GM12878 (cell line): Measurements from ENCODE around the gene GDF11. TPM values are rescaled to one million over a fixed set of nuclear protein-coding genes. Genes with fewer than 3 reads are reported as not detected.

Source experiments
- ATAC-seq: fragments of 200-7000 bp; cut with Tn5 transposase; 3 replicates; pipeline ENCODE4 v1.9.1; 2020; ENCODE audit warnings: mild to moderate bottlenecking, moderate library complexity
- BruUV-seq: library from RNA; stranded (reverse); fragments of 400-500 nt; replicated peaks from 2 replicates; lab custom pipeline; 2021; lab: Mats Ljungman, UMichigan
- CTCF ChIA-PET: fragments of 300-600 bp; sonication (Branson Sonifier 250); formaldehyde crosslinking; extraction: SDS; loops from one replicate; lab custom pipeline; 2021; ENCODE audit warnings: inconsistent platforms; lab: Yijun Ruan, JAX
- POLR2A ChIA-PET: fragments of 350-600 bp; formaldehyde crosslinking; extraction: SDS; loops from one replicate; lab custom pipeline; 2021; ENCODE audit warnings: inconsistent platforms; lab: Charles Lee
- RAD21 ChIA-PET: fragments of 300-600 bp; sonication (Branson Sonifier 250); formaldehyde crosslinking; loops from one replicate; lab custom pipeline; 2023; ENCODE audit warnings: antibody characterized with exemption; ENCODE audit not compliant: unreplicated experiment; lab: Charles Lee
- SMC1A ChIA-PET: fragments of 300-600 bp; sonication (Branson Sonifier 250); formaldehyde crosslinking; loops from one replicate; lab custom pipeline; 2023; ENCODE audit not compliant: unreplicated experiment, uncharacterized antibody; lab: Charles Lee
- DNase-seq: peaks from one replicate; pipeline ENCODE4 v3.0.0-alpha.2; 2011; ENCODE audit warnings: low read depth, low spot score
- FAIRE-seq: peaks from 3 replicates; lab custom pipeline; 2011; peaks lifted over from hg19 to GRCh38; lab: Jason Lieb, UNC
- H2AFZ ChIP-seq: 2 replicates; pipeline ENCODE4 v1.6.0; 2011; ENCODE audit warnings: low read depth, low read length, control low read depth; ENCODE audit not compliant: control insufficient read depth
- H3K27ac ChIP-seq: 2 replicates; pipeline ENCODE4 v1.5.1; 2011; ENCODE audit warnings: control low read depth; ENCODE audit not compliant: control insufficient read depth, insufficient read depth
- H3K27me3 ChIP-seq, 2 experiments: replicated peaks in 1 of 2; 2 replicates each; pipeline versions ENCODE4 v1.6.0 to v1.6.1; 2011; ENCODE audit warnings: low read length in 1 of 2; ENCODE audit not compliant: control insufficient read depth in 2 of 2, insufficient read depth in 2 of 2
- H3K36me3 ChIP-seq, 2 experiments: 2 replicates each; pipeline ENCODE4 v1.5.1; 2011; ENCODE audit warnings: low read length in 1 of 2; ENCODE audit not compliant: control insufficient read depth in 2 of 2, insufficient read depth in 2 of 2
- H3K4me1 ChIP-seq: 2 replicates; pipeline ENCODE4 v1.6.1; 2011; ENCODE audit warnings: mild to moderate bottlenecking, low read length, moderate library complexity, mixed read lengths; ENCODE audit not compliant: control insufficient read depth, insufficient read depth
- H3K4me2 ChIP-seq: 2 replicates; pipeline ENCODE4 v1.6.0; 2011; ENCODE audit warnings: control low read depth; ENCODE audit not compliant: control insufficient read depth, insufficient read depth
- H3K4me3 ChIP-seq: fragments of 200-600 bp; sonication (generic); 2 replicates; pipeline ENCODE4 v1.5.1; 2016
- H3K79me2 ChIP-seq: 2 replicates; pipeline ENCODE4 v1.6.0; 2011; ENCODE audit warnings: low read length; ENCODE audit not compliant: control insufficient read depth, insufficient read depth
- H3K9ac ChIP-seq: 2 replicates; pipeline ENCODE4 v1.8.0; 2011; ENCODE audit warnings: low read length, control low read depth, mixed read lengths; ENCODE audit not compliant: control insufficient read depth, insufficient read depth
- H3K9me3 ChIP-seq: replicated peaks from 3 replicates; pipeline ENCODE4 v1.5.1; 2011; ENCODE audit warnings: mild to moderate bottlenecking, low read length; ENCODE audit not compliant: control insufficient read depth, insufficient read depth
- H4K20me1 ChIP-seq: 2 replicates; pipeline ENCODE4 v1.6.0; 2011; ENCODE audit not compliant: control insufficient read depth, insufficient read depth
- BACH1 ChIP-seq: fragments of 450-650 bp; IDR thresholded peaks from 2 replicates; pipeline ENCODE4 v1.6.1; 2017; ENCODE audit warnings: mild to moderate bottlenecking, borderline replicate concordance
- CHD4 ChIP-seq: fragments of 200-600 bp; sonication (generic); IDR thresholded peaks from 2 replicates; pipeline ENCODE4 v1.6.1; 2016; ENCODE audit warnings: mild to moderate bottlenecking
- POLR2A ChIP-seq: IDR thresholded peaks from 2 replicates; pipeline ENCODE4 v1.6.1; 2011; ENCODE audit warnings: low read depth, mild to moderate bottlenecking, low read length
- WGBS: methylation state at CpG from one replicate; pipeline ENCODE4 v1.1.6; 2016; ENCODE audit warnings: low lambda C conversion rate; ENCODE audit not compliant: insufficient replicate concordance, insufficient coverage; ENCODE audit errors: missing lambda C conversion rate; 5-methylcytosine and 5-hydroxymethylcytosine counted together
- in situ Hi-C: fragments of 300-500 bp; cut with MboI; formaldehyde crosslinking; loops from 9 replicates; pipeline ENCODE4 v1.14.3; 2018; ENCODE audit warnings: mixed read lengths
- intact Hi-C: fragments of 100-400 bp; cut with micrococcal nuclease; formaldehyde crosslinking; loops from one replicate; pipeline ENCODE4 v1.14.2; 2022; ENCODE audit not compliant: unreplicated experiment
- polyA plus RNA-seq, 11 experiments: library from polyadenylated mRNA; depleted of rRNA in 4 of 11; unstranded in 6 of 11; stranded (reverse) in 5 of 11; fragments of >200 nt; fragmentation: Nextera tagmentation in 4 of 11; fragmentation: Illumina TruSeq in 1 of 11; extraction: Ambion mirVana in 4 of 11; extraction: Trizol in 1 of 11; gene quantifications; 1 replicate in 1 of 11; 2 replicates in 10 of 11; pipeline versions ENCODE4 v1.2.1 to v1.2.3, GENCODE V29; 2011 to 2016; ENCODE audit warnings: inconsistent platforms in 2 of 11, missing spikeins in 2 of 11, low read depth in 1 of 11
- total RNA-seq, 4 experiments: library from RNA; depleted of rRNA in 3 of 4; stranded (reverse); fragments of >200 nt in 3 of 4; fragmentation: Illumina TruSeq in 1 of 4; extraction: Trizol in 1 of 4; gene quantifications; 2 replicates each; pipeline versions ENCODE4 v1.2.1 to v1.2.3, GENCODE V29; 2013 to 2021
- TF ChIP-seq, protein P1 (sequence below): fragments of 450-650 bp; IDR thresholded peaks from 2 replicates; pipeline ENCODE4 v1.6.1; 2014; ENCODE audit warnings: mild to moderate bottlenecking
- TF ChIP-seq, protein P2 (sequence below): fragments of 150-350 bp; IDR thresholded peaks from 2 replicates; pipeline ENCODE4 v1.6.1; 2016; ENCODE audit warnings: low read depth, low read length
- TF ChIP-seq, protein P3 (sequence below): fragments of 450-650 bp; IDR thresholded peaks from 2 replicates; pipeline ENCODE4 v1.6.1; 2017; ENCODE audit warnings: antibody characterized with exemption, mild to moderate bottlenecking, moderate library complexity

GDF11 gene
- total and polyA plus RNA-seq, 10 of the 15 experiments (the other 5 are each of a cell fraction or from before 2014, with no cell fraction given), result 0.83 to 15.4 (median 4.3) TPM

DNA sequence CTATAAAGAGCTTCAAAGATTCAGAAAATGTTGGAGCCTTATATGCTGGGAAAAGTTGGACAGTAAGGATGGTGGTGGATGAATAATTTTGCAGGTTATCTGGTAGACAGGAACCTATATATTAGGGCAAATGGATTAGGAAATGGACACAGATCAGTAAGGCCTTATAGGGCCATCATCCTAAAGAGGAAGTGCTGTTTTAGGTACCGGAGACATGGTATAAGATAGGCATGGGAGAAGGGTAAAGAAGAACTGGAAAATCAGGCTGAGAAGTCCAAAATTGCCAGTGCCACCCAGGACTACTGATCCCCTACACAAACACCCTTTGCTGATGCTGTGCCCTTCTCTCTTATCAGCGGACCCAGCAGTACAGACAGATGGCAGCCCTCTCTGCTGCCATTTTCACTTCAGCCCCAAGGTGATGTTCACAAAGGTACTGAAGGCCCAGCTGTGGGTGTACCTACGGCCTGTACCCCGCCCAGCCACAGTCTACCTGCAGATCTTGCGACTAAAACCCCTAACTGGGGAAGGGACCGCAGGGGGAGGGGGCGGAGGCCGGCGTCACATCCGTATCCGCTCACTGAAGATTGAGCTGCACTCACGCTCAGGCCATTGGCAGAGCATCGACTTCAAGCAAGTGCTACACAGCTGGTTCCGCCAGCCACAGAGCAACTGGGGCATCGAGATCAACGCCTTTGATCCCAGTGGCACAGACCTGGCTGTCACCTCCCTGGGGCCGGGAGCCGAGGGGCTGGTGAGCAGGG is 5.5 kb downstream of the GDF11 start:
- no peak for FAIRE-seq
- ATAC-seq, result no peak
- no peak overlapping the region for H3K9ac ChIP-seq
- no peaks in the 10 kb centered on the region for H3K27me3 ChIP-seq
- no peaks in the 10 kb centered on the region for H4K20me1 ChIP-seq
- POLR2A ChIA-PET, result interaction anchor here (0.6 to 5.7 kb wide), 3 partner anchors 68 to 192 kb away, joined by 3 to 38 read pairs (median 4); partner anchors contain the start of genes ORMDL2 and SARNP
- 94% methylated on average over 18 of the region's 18 CpGs for WGBS
- H3K4me1 ChIP-seq, result peaks cover 5% of the 10 kb centered on the region
- H3K27ac ChIP-seq, result no peak overlapping the region
- RAD21 ChIA-PET, result interaction anchor here (1.1 to 3.5 kb wide), 3 partner anchors 10 to 76 kb away, joined by 4 to 14 read pairs (median 12); partner anchors contain the start of genes ORMDL2 and SARNP
- no peak overlapping the region for H3K4me3 ChIP-seq
- DNase-seq, result no peak
- intact Hi-C loops, result no loop called here
- H3K79me2 ChIP-seq, result peaks cover 2% of the 10 kb centered on the region
- in situ Hi-C loops, result no loop called here
- no TSS peak for BruUV-seq
- TF ChIP-seq, protein P1, sequence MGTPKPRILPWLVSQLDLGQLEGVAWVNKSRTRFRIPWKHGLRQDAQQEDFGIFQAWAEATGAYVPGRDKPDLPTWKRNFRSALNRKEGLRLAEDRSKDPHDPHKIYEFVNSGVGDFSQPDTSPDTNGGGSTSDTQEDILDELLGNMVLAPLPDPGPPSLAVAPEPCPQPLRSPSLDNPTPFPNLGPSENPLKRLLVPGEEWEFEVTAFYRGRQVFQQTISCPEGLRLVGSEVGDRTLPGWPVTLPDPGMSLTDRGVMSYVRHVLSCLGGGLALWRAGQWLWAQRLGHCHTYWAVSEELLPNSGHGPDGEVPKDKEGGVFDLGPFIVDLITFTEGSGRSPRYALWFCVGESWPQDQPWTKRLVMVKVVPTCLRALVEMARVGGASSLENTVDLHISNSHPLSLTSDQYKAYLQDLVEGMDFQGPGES, result no peak
- peak; percentile 33; the same call in 1 of the 2 replicates for TF ChIP-seq POLR2A
- no peak for TF ChIP-seq CHD4
- H3K4me2 ChIP-seq, result no peak overlapping the region
- CTCF ChIA-PET, result interaction anchor here (0.8 to 4.3 kb wide), 6 partner anchors 9 to 69 kb away, joined by 3 to 26 read pairs (median 6); partner anchors contain the start of genes ORMDL2 and SARNP
- SMC1A ChIA-PET, result interaction anchor here (0.6 to 2.7 kb wide), 9 partner anchors 9 to 293 kb away, joined by 3 to 21 read pairs (median 3); partner anchors contain the start of gene SARNP
- H3K36me3 ChIP-seq, result peaks cover 9 to 16% of the 10 kb centered on the region in 2 experiments; a peak in 3 of 4 replicates
- H2AFZ ChIP-seq, result no peak overlapping the region
- H3K9me3 ChIP-seq, result no peaks in the 10 kb centered on the region

DNA sequence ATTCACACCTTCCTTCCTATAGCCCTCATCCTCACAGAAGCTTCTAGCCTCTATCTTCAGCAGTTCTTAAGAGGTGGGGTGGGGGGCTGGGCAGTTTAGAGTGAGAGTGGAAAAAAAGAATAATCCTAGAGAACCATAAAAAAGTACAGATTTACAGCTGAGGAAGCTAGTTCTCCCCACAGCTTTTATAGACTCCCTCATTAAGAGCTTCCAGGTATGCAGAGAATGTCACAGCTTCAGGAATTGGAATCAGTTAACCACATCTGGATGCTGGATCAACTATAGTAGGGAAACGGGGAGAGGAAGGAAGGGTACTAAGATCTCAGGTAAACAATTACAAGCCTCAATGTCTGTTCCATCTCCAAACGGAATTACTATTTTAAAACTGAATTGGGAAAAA is 12.3 kb downstream of the GDF11 start:
- ChIA-PET CTCF (interaction anchor here (0.7 to 1.8 kb wide), 7 partner anchors 8 to 993 kb away, joined by 3 to 7 read pairs (median 3); no protein-coding TSS in a partner anchor), RAD21 (interaction anchor here (0.7 kb wide), 1 partner anchor 14 kb away, joined by 3 read pairs; no protein-coding TSS in a partner anchor), POLR2A (interaction anchor here (0.6 to 2.0 kb wide), 4 partner anchors 10 to 220 kb away, joined by 3 to 9 read pairs (median 4); partner anchors contain the start of gene GDF11), SMC1A (interaction anchor here (0.6 to 1.4 kb wide), 5 partner anchors 16 to 57 kb away, joined by 3 to 7 read pairs (median 4); no protein-coding TSS in a partner anchor)
- Histone ChIP-seq H3K27me3 (no peaks in the 10 kb centered on the region), H2AFZ (no peak overlapping the region), H4K20me1 (no peaks in the 10 kb centered on the region), H3K4me1 (no peaks in the 10 kb centered on the region), H3K4me3 (no peak overlapping the region), H3K27ac (no peak overlapping the region), H3K9ac (no peak overlapping the region), H3K36me3 (peaks cover 18 to 39% of the 10 kb centered on the region in 2 experiments), H3K79me2 (no peaks in the 10 kb centered on the region), H3K4me2 (no peak overlapping the region), H3K9me3 (no peaks in the 10 kb centered on the region; the same call in 2 of the 3 replicates)
- DNase-seq (no peak), ATAC-seq (no peak), FAIRE-seq (no peak)
- 64% methylated on average over 2 of the region's 2 CpGs for WGBS
- in situ Hi-C loops (no loop called here), intact Hi-C loops (no loop called here)
- no TSS peak for BruUV-seq
- TF ChIP-seq, protein P2, sequence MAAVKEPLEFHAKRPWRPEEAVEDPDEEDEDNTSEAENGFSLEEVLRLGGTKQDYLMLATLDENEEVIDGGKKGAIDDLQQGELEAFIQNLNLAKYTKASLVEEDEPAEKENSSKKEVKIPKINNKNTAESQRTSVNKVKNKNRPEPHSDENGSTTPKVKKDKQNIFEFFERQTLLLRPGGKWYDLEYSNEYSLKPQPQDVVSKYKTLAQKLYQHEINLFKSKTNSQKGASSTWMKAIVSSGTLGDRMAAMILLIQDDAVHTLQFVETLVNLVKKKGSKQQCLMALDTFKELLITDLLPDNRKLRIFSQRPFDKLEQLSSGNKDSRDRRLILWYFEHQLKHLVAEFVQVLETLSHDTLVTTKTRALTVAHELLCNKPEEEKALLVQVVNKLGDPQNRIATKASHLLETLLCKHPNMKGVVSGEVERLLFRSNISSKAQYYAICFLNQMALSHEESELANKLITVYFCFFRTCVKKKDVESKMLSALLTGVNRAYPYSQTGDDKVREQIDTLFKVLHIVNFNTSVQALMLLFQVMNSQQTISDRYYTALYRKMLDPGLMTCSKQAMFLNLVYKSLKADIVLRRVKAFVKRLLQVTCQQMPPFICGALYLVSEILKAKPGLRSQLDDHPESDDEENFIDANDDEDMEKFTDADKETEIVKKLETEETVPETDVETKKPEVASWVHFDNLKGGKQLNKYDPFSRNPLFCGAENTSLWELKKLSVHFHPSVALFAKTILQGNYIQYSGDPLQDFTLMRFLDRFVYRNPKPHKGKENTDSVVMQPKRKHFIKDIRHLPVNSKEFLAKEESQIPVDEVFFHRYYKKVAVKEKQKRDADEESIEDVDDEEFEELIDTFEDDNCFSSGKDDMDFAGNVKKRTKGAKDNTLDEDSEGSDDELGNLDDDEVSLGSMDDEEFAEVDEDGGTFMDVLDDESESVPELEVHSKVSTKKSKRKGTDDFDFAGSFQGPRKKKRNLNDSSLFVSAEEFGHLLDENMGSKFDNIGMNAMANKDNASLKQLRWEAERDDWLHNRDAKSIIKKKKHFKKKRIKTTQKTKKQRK, result no peak
- TF ChIP-seq BACH1, result no peak
- TF ChIP-seq, protein P3, sequence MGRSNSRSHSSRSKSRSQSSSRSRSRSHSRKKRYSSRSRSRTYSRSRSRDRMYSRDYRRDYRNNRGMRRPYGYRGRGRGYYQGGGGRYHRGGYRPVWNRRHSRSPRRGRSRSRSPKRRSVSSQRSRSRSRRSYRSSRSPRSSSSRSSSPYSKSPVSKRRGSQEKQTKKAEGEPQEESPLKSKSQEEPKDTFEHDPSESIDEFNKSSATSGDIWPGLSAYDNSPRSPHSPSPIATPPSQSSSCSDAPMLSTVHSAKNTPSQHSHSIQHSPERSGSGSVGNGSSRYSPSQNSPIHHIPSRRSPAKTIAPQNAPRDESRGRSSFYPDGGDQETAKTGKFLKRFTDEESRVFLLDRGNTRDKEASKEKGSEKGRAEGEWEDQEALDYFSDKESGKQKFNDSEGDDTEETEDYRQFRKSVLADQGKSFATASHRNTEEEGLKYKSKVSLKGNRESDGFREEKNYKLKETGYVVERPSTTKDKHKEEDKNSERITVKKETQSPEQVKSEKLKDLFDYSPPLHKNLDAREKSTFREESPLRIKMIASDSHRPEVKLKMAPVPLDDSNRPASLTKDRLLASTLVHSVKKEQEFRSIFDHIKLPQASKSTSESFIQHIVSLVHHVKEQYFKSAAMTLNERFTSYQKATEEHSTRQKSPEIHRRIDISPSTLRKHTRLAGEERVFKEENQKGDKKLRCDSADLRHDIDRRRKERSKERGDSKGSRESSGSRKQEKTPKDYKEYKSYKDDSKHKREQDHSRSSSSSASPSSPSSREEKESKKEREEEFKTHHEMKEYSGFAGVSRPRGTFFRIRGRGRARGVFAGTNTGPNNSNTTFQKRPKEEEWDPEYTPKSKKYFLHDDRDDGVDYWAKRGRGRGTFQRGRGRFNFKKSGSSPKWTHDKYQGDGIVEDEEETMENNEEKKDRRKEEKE, result no peak
